ENCODE data around the gene CHTF18. TPM values are rescaled to one million over a fixed set of nuclear protein-coding genes. Genes with fewer than 3 reads are reported as not detected.

Gene CHTF18
- total and polyA plus RNA-seq, 9 of the 15 experiments (the other 6 are each of a cell fraction or from before 2014, with no cell fraction given), result 2.5 to 123 (median 17.0) TPM

- no peak for TF ChIP-seq MEF2A (IDR thresholded peaks at IDR 0.05; ENCODE audit: control insufficient read depth, low read depth, low read length)
- TF ChIP-seq CHD7 (IDR thresholded peaks at IDR 0.05; ENCODE audit: low read depth, low read length), result no peak
- no peak for TF ChIP-seq ZNF699 (CRISPR knock-in tag; IDR thresholded peaks at IDR 0.05; ENCODE audit: insufficient replicate concordance)
- peak; percentile 63 to 74 (median 67) for TF ChIP-seq CTCF (IDR thresholded peaks at IDR 0.05 in 2 of 3, conservative IDR thresholded peaks at IDR 0.05 in 1 of 3; ENCODE audit: insufficient read depth in 2 of 3, low read depth in 1 of 3, low read length in 3 of 3)
- no peak for TF ChIP-seq MCM2 (IDR thresholded peaks at IDR 0.05; ENCODE audit: low read depth)
- peak; percentile 62; the same call in 1 of the 2 replicates for TF ChIP-seq ZBTB7A (IDR thresholded peaks at IDR 0.05; ENCODE audit: borderline replicate concordance, control insufficient read depth, low read depth, low read length)
- no peak for TF ChIP-seq ID3 (CRISPR knock-in tag; IDR thresholded peaks at IDR 0.05)
- TF ChIP-seq ID3 (tag; IDR thresholded peaks at IDR 0.05), result no peak
- no peak for TF ChIP-seq ZNF785 (CRISPR knock-in tag; IDR thresholded peaks at IDR 0.05)
- TF ChIP-seq ZNF263 (CRISPR knock-in tag; IDR thresholded peaks at IDR 0.05; ENCODE audit: borderline replicate concordance), result no peak
- TF ChIP-seq IRF9 (tag; IDR thresholded peaks at IDR 0.05), result no peak
These were observed 42.7 kb upstream of the CHTF18 start (continued) for GRCh38 chr16:745739-746138.
